MG63 (cell line): ENCODE data around the gene PDLIM1. TPM values are rescaled to one million over a fixed set of nuclear protein-coding genes. Genes with fewer than 3 reads are reported as not detected.
A peak's percentile ranks its signal among the peaks of the same experiment; 100 is the strongest.

Source experiments
- DNase-seq: peaks from one replicate; pipeline ENCODE4 v3.0.0-alpha.2; 2020
- H3K27me3 ChIP-seq: fragments of 250-450 bp; sonication (Bioruptor Pico); 2 replicates; pipeline ENCODE4 v1.5.1; 2020; ENCODE audit warnings: mild to moderate bottlenecking, moderate library complexity
- H3K36me3 ChIP-seq: fragments of 250-450 bp; sonication (Bioruptor Pico); 2 replicates; pipeline ENCODE4 v1.5.1; 2020; ENCODE audit warnings: mild to moderate bottlenecking, moderate library complexity
- H3K4me3 ChIP-seq: fragments of 250-450 bp; sonication (Bioruptor Pico); 2 replicates; pipeline ENCODE4 v1.5.1; 2020; ENCODE audit warnings: mild to moderate bottlenecking, moderate library complexity
- H3K9me3 ChIP-seq: fragments of 250-450 bp; sonication (Bioruptor Pico); 2 replicates; pipeline ENCODE4 v1.5.1; 2020; ENCODE audit warnings: mild to moderate bottlenecking, moderate library complexity
- total RNA-seq: library from RNA; depleted of rRNA; stranded (reverse); fragments of >200 nt; shearing (Covaris generic); gene quantifications from 2 replicates; pipeline ENCODE4 v1.2.3, GENCODE V29; 2014; ENCODE audit warnings: low replicate concordance

Gene PDLIM1
- total RNA-seq, 1 experiment from 2014 or later, result 3.5 TPM

DNA sequence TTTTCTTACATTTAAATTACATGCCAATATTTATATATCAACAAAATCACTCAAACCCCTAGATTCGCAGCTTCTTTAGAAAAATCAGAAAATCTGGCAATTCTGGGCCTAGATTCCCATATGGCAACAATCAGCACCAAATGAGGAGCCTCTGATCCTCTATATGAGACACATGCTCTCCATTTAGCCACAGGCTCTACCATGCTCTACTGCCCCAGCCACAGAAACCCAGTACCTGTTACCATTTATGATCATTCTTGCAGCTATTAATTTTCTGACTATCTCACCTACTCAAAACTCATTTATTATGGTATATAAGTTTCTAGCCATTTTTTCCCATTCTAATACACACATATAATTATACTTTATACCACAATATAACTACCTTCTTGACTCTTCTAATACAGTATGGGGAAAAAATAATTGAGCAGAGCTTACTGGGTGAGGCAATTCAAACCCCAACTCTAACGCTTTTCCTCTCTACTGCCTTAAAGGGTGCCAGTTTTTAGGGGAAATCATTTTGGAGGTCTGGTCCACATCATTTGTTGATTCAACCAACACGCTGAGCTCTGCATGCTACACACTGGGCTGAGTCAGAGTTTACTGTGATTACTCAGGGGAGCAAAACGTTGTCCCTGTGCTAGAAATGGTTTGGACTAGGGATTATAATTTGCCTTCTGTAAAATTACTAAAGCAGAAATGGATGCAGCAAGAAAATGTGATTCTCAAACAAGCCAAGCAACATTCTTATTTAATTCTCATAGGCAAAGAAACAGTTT lies 11.6 kb downstream of the PDLIM1 start:
- Histone ChIP-seq H3K27me3 (no peaks in the 10 kb centered on the region), H3K36me3 (no peaks in the 10 kb centered on the region), H3K9me3 (no peaks in the 10 kb centered on the region), H3K4me3 (no peak overlapping the region)
- peak; percentile 61 for DNase-seq

DNA sequence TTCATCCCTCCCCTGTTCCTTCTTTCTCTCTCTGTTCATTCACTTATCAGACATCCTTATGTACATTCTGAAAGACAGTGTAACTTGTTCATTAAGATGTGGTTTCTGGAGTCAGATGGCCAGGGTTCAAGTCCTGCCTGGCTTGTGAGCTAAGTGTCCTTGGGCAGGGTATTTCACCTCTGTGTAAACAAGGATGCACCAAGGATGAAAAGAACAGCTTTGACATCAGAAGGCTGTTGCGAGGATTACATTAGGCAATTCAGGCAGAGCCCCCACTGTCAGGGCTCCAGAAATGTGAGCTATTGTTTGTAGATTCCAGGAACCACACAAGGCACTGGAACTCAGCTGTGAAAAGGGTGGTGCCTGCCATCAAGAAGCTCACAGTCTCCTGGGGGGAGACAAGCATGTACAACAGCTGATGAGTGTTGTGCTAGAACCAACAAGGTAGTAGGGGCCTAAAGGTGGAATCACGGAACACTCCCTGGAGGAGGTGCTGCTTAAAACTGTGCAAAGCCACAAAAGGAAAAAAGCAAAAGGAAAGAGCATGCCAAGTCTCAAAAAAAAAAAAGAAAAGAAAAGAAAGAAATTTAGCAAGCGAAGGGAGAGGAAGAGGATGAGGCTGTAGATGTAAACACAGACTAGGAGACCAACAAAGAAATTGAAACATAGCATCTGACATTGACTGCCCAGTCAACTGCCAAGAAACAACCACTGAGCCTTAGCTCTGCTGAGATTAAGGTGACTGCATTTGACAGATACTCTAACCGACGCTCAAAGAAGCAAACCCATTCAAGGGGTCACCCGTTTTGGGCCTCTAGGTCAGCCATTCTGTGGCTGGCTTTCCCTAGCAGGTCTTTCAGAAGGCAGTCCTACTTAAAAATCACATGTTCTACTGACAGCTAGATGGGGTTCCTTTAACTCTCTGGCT lies 12.5 kb downstream of the PDLIM1 start:
- H3K4me3 ChIP-seq, result no peak overlapping the region
- H3K27me3 ChIP-seq, result no peaks in the 10 kb centered on the region
- DNase-seq, result peak; percentile 9
- no peaks in the 10 kb centered on the region for H3K9me3 ChIP-seq
- no peaks in the 10 kb centered on the region for H3K36me3 ChIP-seq

DNA sequence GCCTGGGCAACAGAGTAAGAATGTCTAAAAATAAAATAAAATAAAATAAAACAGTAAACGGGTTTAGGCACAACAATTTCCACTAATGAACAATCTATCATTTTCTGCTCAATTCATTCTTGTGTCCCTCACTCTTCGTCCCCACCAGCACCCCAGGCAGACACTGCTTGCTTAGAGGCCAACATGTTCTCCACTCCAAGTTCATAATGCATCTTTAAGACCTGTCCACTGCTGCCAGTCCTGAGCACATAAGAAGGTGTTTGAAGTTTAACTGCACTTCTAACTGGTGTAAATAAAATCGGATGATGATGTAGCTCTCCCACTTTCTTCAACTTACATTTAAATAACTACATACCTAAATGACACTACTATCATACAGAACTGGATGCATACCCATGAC lies 13.2 kb downstream of the PDLIM1 start:
- no peaks in the 10 kb centered on the region for H3K9me3 ChIP-seq
- H3K4me3 ChIP-seq, result no peak overlapping the region
- no peaks in the 10 kb centered on the region for H3K27me3 ChIP-seq
- no peaks in the 10 kb centered on the region for H3K36me3 ChIP-seq
- DNase-seq, result no peak

DNA sequence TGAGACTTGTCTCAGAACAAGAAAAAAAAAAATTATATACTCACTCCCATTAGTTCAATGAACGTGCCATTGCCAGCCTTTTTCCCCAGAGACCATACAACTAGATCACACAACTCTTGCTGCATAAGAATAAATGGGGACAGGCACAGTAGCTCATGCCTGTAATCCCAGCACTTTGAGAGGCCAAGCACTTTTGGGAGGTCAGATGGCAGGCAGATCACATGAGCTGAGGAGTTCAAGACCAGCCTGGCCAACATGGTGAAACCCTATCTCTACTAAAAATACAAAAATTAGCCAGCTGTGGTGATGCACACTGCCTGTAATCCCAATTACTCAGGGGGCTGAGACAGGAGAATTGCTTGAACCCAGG lies 13.6 kb downstream of the PDLIM1 start:
- H3K9me3 ChIP-seq, result no peaks in the 10 kb centered on the region
- peak; percentile 17 for DNase-seq
- H3K27me3 ChIP-seq, result no peaks in the 10 kb centered on the region
- H3K4me3 ChIP-seq, result no peak overlapping the region
- H3K36me3 ChIP-seq, result no peaks in the 10 kb centered on the region

DNA sequence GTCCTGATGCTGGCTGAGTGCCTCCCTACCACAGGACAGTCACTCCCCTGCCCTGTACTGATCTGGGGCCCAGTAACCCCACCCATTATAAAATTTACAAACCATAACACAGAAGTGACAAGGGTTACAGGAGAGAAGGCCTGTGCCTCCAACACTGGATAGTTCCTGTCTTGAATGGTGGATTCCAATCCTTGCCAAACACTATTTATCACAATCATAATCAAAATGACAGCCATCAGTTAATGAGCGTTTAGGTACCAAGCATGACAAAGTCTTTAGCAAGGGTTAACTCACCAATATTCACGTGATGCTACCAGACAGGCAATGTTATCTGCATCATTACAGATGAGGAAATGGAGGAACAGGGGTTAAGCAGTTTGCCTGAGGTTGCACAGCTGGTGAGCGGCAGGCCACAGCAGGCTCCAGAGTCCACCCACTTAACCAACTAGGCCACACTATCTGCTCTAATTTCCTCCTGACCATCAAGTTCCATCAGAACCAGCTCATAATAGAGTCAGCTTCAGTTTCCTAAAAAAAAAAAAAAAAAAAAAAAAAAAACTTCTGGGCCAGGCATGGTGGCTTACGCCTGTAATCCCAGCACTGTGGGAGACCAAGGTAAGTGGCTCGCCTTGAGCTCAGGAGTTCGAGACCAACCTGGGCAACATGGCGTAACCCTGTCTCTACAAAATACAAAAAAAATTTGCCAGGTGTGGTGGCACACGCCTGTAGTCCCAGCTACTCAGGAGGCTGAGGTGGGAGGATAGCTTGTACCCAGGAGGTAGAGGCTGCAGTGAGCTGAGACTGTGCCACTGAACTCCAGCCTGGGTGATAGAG lies 14.2 kb downstream of the PDLIM1 start:
- no peak overlapping the region for H3K4me3 ChIP-seq
- no peaks in the 10 kb centered on the region for H3K36me3 ChIP-seq
- no peak for DNase-seq
- no peaks in the 10 kb centered on the region for H3K27me3 ChIP-seq
- no peaks in the 10 kb centered on the region for H3K9me3 ChIP-seq

DNA sequence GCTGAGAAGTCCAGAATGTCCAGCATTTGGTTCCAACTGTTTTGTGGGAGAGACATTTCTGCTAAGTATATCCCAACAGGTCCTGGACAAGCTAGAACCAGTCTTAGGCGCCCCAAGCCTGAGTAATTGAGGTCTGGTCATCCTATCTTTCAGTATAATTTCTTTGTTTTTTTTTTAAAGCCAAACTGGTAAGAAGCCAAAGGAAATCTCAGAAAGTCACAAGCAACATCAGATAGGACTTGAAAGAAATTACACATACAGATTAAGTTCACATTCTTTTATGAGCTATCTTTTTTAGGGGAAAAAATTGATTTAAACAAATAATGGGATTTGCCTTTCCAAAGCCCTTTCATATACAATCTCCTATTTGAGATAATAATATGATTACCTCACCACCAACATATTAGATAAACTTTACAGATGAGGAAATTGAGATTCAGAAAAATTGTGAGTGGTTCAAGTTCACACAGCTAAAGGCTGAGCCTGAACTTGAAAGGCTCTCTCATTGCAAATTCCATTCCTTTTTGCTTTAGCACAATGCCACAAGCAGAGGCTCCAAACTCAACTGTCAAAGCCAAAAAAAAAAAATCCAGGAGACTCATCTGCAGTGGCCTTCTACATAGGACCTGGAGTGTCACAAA lies 15.0 kb downstream of the PDLIM1 start:
- H3K9me3 ChIP-seq, result no peaks in the 10 kb centered on the region
- DNase-seq, result peak; percentile 64

DNA sequence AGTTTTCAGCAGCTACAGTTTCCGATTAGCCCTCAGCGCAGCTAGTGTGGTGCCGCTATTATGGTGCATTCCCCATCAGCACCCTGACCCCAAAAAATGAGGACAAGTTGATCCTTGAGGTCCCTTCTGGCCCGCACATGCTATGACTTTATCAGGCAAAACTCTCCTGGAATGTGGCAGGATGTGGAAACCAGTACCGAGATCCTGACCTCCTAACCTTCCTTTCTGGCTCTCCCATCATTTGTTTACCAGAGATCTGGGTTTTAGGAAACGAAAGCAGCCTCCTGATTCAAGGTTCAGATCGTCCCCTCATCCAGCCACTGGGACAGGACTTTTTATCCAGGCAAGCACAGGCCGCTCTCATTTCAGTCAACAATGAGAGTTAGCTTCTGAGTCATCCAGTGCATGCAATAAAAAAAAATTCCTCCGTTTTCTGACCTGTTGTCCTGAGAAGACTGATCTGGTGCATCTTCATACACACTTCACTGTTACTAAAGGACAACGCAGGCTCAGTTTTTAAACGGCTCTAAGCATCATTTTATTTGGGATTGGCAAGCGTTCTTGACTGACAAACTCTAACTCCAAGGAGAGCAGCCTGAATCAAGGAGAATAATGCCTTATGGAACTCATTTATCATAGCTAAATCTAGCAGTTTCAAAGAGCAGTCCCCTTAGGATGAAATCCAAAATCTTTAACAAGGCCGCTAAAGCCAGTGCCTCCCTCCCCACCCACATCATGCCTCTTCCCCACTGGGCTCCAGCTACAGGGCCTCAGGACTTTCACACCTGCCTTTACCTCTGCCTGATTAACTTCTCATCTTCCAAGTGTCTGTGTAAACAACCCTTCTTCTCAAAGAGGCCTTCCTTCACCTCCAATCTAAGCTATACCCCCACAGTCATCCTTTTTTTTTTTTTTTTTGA lies 17.1 kb downstream of the PDLIM1 start:
- Histone ChIP-seq H3K4me3 (no peak overlapping the region), H3K27me3 (no peaks in the 10 kb centered on the region), H3K9me3 (no peaks in the 10 kb centered on the region), H3K36me3 (no peaks in the 10 kb centered on the region; the same call in 1 of the 2 replicates)
- DNase-seq, result no peak

More for the DNA sequence above, 15.0 kb downstream of the PDLIM1 start:
- H3K36me3 ChIP-seq, result no peaks in the 10 kb centered on the region; the same call in 1 of the 2 replicates
- no peaks in the 10 kb centered on the region for H3K27me3 ChIP-seq
- H3K4me3 ChIP-seq, result no peak overlapping the region

DNA sequence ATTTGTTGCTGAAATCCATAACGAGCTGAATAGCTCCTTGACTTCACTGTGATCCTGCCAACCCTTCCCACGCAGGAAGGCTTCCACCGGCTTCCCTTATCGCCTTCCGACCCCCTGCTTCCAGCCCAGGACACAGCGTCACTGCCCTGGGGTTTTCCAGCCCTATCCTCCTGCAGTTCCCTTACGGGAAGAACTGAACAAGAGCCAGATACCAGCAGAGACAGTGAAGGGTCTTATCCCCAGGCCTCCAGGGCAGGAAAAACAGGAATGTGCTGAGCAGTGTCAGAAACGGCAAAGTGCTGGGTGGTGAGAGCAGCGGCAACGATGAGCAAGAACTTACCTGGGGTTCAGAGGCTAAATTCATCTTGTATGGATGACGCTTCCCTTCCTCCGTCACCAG lies 22.4 kb downstream of the PDLIM1 start:
- DNase-seq, result no peak
- no peaks in the 10 kb centered on the region; the same call in 1 of the 2 replicates for H3K36me3 ChIP-seq

DNA sequence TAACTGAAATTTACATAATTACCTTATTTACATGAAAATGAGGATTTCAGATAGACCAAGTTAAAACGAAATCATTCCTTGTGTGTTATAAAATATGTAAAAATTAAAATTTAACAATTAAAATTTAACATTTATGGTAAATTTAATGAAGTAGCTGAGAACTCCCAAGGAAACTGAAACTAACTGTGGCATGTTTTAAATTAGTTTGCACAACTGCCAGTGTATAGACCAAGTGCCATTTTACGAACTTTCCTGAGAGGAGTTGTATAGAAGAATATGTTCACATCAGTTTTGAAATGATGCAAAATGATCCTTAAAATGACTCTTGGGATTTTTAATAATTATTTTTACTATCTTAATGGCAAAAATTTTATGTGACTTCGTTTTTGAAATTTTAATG lies 23.6 kb downstream of the PDLIM1 start:
- Histone ChIP-seq H3K27me3 (no peaks in the 10 kb centered on the region), H3K9me3 (no peaks in the 10 kb centered on the region), H3K4me3 (no peak overlapping the region), H3K36me3 (no peaks in the 10 kb centered on the region; the same call in 1 of the 2 replicates)
- DNase-seq, result no peak

More for the DNA sequence above, 22.4 kb downstream of the PDLIM1 start:
- Histone ChIP-seq H3K9me3 (no peaks in the 10 kb centered on the region), H3K27me3 (no peaks in the 10 kb centered on the region), H3K4me3 (no peak overlapping the region)

DNA sequence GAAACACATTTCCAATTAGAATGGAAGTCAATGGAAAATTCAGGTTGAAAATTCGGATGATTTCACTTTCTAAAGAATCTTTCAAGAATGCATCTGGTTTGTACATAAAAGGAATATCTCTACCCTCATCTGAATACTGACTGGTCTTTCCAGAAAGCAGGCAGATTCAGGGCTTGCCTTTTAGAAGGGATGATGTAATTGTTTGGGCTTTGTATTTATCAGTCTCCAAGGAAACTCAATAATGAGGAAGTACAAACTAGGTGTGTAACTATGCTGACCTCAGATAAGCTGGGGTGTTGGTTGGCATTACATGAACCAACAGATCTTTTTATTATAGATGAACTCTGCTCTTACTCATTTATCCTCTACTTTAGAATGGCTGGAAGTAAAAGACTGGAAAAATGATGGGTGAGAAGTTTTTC lies 24.1 kb downstream of the PDLIM1 start:
- Histone ChIP-seq H3K36me3 (no peaks in the 10 kb centered on the region; the same call in 1 of the 2 replicates), H3K27me3 (no peaks in the 10 kb centered on the region), H3K9me3 (no peaks in the 10 kb centered on the region), H3K4me3 (no peak overlapping the region)
- DNase-seq, result no peak

DNA sequence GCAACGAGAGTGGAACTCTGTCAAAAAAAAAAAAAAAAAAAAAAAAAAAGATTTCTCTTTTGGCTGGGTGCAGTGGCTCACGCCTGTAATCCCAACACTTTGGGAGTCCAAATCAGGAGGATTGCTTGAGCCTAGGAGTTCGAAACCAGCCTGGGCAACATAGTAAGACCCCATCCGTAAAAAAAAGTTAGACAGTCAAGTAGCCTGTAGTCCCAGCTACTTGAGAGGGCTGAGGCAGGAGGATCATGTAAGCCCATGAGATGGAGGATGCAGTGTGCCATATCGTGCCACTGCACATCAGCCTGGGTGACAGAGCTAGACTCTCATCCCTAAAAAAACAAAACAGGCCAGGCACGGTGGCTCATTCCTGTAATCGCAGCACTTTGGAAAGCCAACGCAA lies 25.2 kb downstream of the PDLIM1 start:
- no peak overlapping the region for H3K4me3 ChIP-seq
- H3K9me3 ChIP-seq, result no peaks in the 10 kb centered on the region
- no peaks in the 10 kb centered on the region for H3K27me3 ChIP-seq
- DNase-seq, result no peak
- H3K36me3 ChIP-seq, result peaks cover 9% of the 10 kb centered on the region

DNA sequence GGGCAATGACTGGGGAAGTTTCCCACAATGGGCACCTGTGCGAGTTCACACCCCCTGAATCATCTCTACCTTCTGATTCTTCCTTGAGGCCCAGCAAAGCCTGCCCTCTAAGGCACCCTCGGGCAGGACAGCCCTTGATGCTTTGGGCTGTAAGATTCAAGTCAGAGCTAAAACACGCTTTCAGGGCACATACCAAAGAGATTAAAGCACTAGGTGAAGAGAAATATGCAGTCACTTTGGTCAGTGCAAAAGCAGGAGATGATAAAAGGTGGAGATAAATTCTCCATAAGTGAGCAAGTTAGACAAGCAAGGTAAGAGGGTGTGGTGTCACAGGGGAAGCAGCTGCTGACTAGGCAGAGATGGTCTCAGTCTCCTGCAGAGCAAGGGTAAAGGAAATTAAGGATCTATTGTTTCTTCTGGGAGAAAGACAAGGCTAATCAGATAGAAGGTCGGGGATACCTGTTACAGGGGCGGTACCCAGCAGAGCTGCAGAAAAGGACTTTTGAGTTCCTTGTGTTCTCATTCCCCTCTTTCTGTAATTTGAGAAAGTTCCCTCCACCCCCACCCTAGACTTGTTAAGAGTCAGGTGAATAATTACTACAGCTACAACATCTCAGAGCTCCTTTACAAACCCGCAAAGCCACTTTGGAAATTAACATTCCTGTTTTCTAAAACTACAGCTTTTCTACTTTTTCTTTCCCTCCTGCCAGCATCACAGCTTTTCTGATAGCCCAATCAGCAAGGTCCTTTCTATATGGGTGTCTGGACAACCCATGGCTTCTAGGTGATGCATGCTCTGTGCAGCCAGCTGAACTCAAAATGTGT lies 26.4 kb downstream of the PDLIM1 start:
- H3K36me3 ChIP-seq, result peaks cover 19% of the 10 kb centered on the region
- no peaks in the 10 kb centered on the region for H3K27me3 ChIP-seq
- no peaks in the 10 kb centered on the region for H3K9me3 ChIP-seq
- DNase-seq, result no peak
- H3K4me3 ChIP-seq, result no peak overlapping the region

DNA sequence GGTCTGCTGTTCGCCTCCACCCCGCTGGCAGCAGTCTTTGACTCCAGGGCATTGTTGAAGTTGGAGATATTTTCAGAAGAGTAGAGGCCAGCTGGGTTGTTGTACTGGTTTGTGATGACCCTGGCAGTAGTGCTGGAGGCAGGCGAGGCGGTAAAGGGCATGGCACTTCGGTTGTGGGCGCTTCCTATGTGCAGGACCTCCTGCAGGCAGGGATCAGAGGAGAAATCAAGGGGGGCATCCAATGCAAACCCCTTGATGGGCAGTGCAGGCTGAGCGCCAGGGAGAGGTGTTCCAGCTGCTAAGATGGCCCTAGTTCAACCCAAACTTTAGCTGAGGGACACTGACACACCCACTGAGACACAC lies 27.0 kb downstream of the PDLIM1 start:
- Histone ChIP-seq H3K27me3 (no peaks in the 10 kb centered on the region), H3K4me3 (no peak overlapping the region), H3K9me3 (no peaks in the 10 kb centered on the region), H3K36me3 (peaks cover 19% of the 10 kb centered on the region)
- DNase-seq, result no peak

DNA sequence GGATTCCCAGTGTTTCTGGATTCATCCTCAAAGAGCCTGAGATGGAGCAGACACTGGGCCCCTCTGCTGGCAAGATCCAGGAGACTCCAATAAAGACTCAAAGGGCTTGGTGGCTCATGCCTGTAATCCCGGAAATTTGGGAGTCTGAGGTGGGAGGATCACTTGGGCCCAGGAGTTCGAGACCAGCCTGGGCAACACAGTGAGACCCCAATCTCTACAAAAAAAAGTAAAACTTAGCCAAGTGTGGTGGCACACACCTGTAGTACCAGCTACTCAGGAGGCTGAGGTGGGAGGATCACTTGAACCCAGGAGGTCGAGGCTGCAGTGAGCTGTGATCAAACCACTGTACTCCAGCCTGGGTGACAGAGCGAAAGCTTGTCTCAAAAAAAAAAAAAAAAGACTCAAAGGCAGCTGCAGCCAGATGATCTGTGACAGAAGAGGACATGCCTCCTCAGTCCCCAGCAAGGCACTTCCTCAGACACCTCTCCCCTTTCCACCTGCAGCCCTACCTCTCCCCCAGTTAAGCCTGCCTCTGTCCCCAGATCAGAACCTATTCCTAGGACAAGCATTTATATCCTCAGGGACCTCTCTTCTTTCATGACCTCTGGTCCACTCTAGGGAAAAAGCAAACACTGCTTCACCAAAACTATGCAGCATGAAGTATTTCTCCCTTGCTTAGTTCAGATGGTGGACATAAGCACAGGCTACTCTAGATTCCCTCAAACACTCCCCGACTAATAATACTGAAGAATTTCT lies 27.9 kb downstream of the PDLIM1 start:
- Histone ChIP-seq H3K36me3 (peaks cover 19% of the 10 kb centered on the region), H3K9me3 (no peaks in the 10 kb centered on the region), H3K27me3 (no peaks in the 10 kb centered on the region), H3K4me3 (no peak overlapping the region)
- DNase-seq, result no peak
